Stimulated activated CD4-positive, alpha-beta T cell treated with anti-CD3 and anti-CD28 coated beads, Interleukin-2, amount 100 ng/mL, for 4 hours (primary cell): ENCODE data around the gene COL4A4.

Experiments used
- DNase-seq: peaks from one replicate; pipeline ENCODE4 v3.0.0-alpha.2; 2020; ENCODE audit warnings: low read depth

Gene COL4A4

GRCh38 chr2:226979004-226979403 is 185.0 kb downstream of the COL4A4 start:
- no peak for DNase-seq

GRCh38 chr2:226978300-226978699 is 185.7 kb downstream of the COL4A4 start:
- DNase-seq = no peak

- DNase-seq = no peak
These were observed 186.2 kb downstream of the COL4A4 start for GRCh38 chr2:226977775-226978190.

- DNase-seq = no peak
These were observed 190.2 kb downstream of the COL4A4 start for GRCh38 chr2:226973816-226974215.

- no peak for DNase-seq
These were observed 192.2 kb downstream of the COL4A4 start for GRCh38 chr2:226971770-226972169.

GRCh38 chr2:226971084-226971483 is 192.9 kb downstream of the COL4A4 start:
- no peak for DNase-seq

- DNase-seq = no peak
These were observed 193.6 kb downstream of the COL4A4 start for GRCh38 chr2:226970362-226970761.

- no peak for DNase-seq
These were observed 194.5 kb downstream of the COL4A4 start for GRCh38 chr2:226969417-226970080.

- DNase-seq = no peak
These were observed 198.6 kb downstream of the COL4A4 start for GRCh38 chr2:226965376-226965775.

- DNase-seq = no peak
These were observed 200.5 kb downstream of the COL4A4 start for GRCh38 chr2:226963528-226963927.

- no peak for DNase-seq
These were observed 201.7 kb downstream of the COL4A4 start for GRCh38 chr2:226962176-226962773.

- no peak for DNase-seq
These were observed 204.6 kb downstream of the COL4A4 start for GRCh38 chr2:226959418-226959817.

GRCh38 chr2:226956659-226957058 is 207.3 kb downstream of the COL4A4 start:
- DNase-seq = no peak

GRCh38 chr2:226953826-226954225 is 210.2 kb downstream of the COL4A4 start:
- no peak for DNase-seq

GRCh38 chr2:226953206-226953605 is 210.8 kb downstream of the COL4A4 start:
- no peak for DNase-seq
